Lung (tissue), 12 donors: ENCODE results near the gene TBCD. TPM values are rescaled to one million over a fixed set of nuclear protein-coding genes. Genes with fewer than 3 reads are reported as not detected.

Source experiments
- ATAC-seq: fragments of 200-7000 bp; cut with Tn5 transposase; one replicate; pipeline ENCODE4 v1.9.1; 2020; ENCODE audit warnings: moderate number of reproducible peaks; ENCODE audit not compliant: insufficient read depth, low FRiP score
- DNase-seq, 3 donors: peaks; one replicate each; pipeline ENCODE4 v3.0.0-alpha.2; 2013 to 2017
- H3K27ac ChIP-seq, 2 donors: one replicate each; pipeline ENCODE4 v1.5.1; 2013; ENCODE audit warnings: mild to moderate bottlenecking in 2 of 2, moderate library complexity in 2 of 2, control low read depth in 1 of 2, inconsistent platforms in 1 of 2, low read depth in 1 of 2, low read length in 1 of 2
- H3K27me3 ChIP-seq, 3 donors: one replicate each; pipeline ENCODE4 v1.5.1; 2013; ENCODE audit warnings: low read length in 2 of 3; ENCODE audit not compliant: control insufficient read depth in 3 of 3, insufficient read depth in 3 of 3
- H3K36me3 ChIP-seq, 4 donors: one replicate each; pipeline ENCODE4 v1.5.1; 2013; ENCODE audit warnings: low read length in 4 of 4, mild to moderate bottlenecking in 1 of 4, moderate library complexity in 1 of 4; ENCODE audit not compliant: control insufficient read depth in 4 of 4, insufficient read depth in 4 of 4
- H3K4me1 ChIP-seq, 5 donors: one replicate each; pipeline ENCODE4 v1.5.1; 2013; ENCODE audit warnings: low read length in 5 of 5, mild to moderate bottlenecking in 2 of 5, moderate library complexity in 1 of 5; ENCODE audit not compliant: control insufficient read depth in 5 of 5, insufficient read depth in 5 of 5
- H3K4me3 ChIP-seq: one replicate; pipeline ENCODE4 v1.5.1; 2013; ENCODE audit warnings: mild to moderate bottlenecking, control low read depth, moderate library complexity
- H3K9ac ChIP-seq, 2 donors: one replicate each; pipeline ENCODE4 v1.5.1; 2013; ENCODE audit warnings: low read length in 2 of 2, control low read depth in 1 of 2; ENCODE audit not compliant: insufficient read depth in 1 of 2
- H3K9me3 ChIP-seq, 4 donors: one replicate each; pipeline ENCODE4 v1.5.1; 2013; ENCODE audit warnings: low read length in 3 of 4, mild to moderate bottlenecking in 1 of 4, moderate library complexity in 1 of 4; ENCODE audit not compliant: control insufficient read depth in 4 of 4, insufficient read depth in 3 of 4
- CTCF ChIP-seq: IDR thresholded peaks from 2 replicates; pipeline ENCODE4 v1.5.1; 2012; ENCODE audit warnings: mild to moderate bottlenecking; ENCODE audit errors: control extremely low read depth, extremely low read depth
- WGBS, 2 donors: extraction: QIAGEN DNeasy Blood & Tissue Kit; methylation state at CpG; one replicate each; pipeline ENCODE4 v1.1.7; 2013; 5-methylcytosine and 5-hydroxymethylcytosine counted together
- polyA plus RNA-seq, 2 donors: library from polyadenylated mRNA; stranded (reverse); fragments of 200-250 nt; gene quantifications; one replicate each; pipeline ENCODE4 v1.2.1, GENCODE V29; 2013
- total RNA-seq, 2 donors: library from RNA; depleted of rRNA in 1 of 2; stranded (reverse); fragments of >200 nt in 1 of 2; gene quantifications; one replicate each; pipeline ENCODE4 v1.2.1, GENCODE V29; 2014 to 2021
- donor health status: control.
- donor health status: control.
- donor health status: Bipolar disorder and iron deficiency.
- donor health status: healthy.
- donor health status: DM: yes; HTN: yes; CAD: no.

The TBCD gene
- total and polyA plus RNA-seq, 4 donors, result 57.6 to 119 (median 90.3) TPM

GRCh38 chr17:82832881-82833475, 81.1 kb downstream of the TBCD start:
- no peak for TF ChIP-seq CTCF
- WGBS, 2 donors, result 96% methylated on average over 20 of the region's 20 CpGs
- Histone ChIP-seq H3K27me3 (no peaks in the 10 kb centered on the region), H3K27ac (no peak overlapping the region), H3K9ac (no peak overlapping the region), H3K4me1 (peaks cover 0 to 27% (median 9%) of the 10 kb centered on the region in 5 donors), H3K9me3 (no peaks in the 10 kb centered on the region), H3K36me3 (peaks cover 0 to 10% (median 7%) of the 10 kb centered on the region in 4 donors), H3K4me3 (no peak overlapping the region)
- no peak for DNase-seq
- no peak for ATAC-seq

- no peak overlapping the region for H3K27ac ChIP-seq
- H3K9me3 ChIP-seq, result no peaks in the 10 kb centered on the region
- H3K36me3 ChIP-seq, result peaks cover 0 to 8% (median 1%) of the 10 kb centered on the region in 4 donors
- ATAC-seq (no peak), DNase-seq (no peak)
- peaks cover 0 to 33% (median 9%) of the 10 kb centered on the region in 5 donors for H3K4me1 ChIP-seq
- no peak overlapping the region for H3K9ac ChIP-seq
- no peak for TF ChIP-seq CTCF
- no peaks in the 10 kb centered on the region for H3K27me3 ChIP-seq
- H3K4me3 ChIP-seq, result no peak overlapping the region
- WGBS, 2 donors, result 70 to 78% methylated on average over 9 of the region's 9 CpGs
These were observed 83.3 kb downstream of the TBCD start for GRCh38 chr17:82835122-82835521.

- DNase-seq, result no peak
- Histone ChIP-seq H3K36me3 (peaks cover 0 to 8% (median under 1%) of the 10 kb centered on the region in 4 donors), H3K27ac (no peak overlapping the region), H3K9me3 (no peaks in the 10 kb centered on the region), H3K4me3 (no peak overlapping the region), H3K4me1 (peaks cover 0 to 27% (median 9%) of the 10 kb centered on the region in 5 donors), H3K27me3 (no peaks in the 10 kb centered on the region), H3K9ac (no peak overlapping the region)
- 89 to 92% methylated on average over 28 of the region's 28 CpGs for WGBS, 2 donors
- no peak for ATAC-seq
- no peak for TF ChIP-seq CTCF
These were observed 84.1 kb downstream of the TBCD start for GRCh38 chr17:82835766-82836512.
